NCI-H82 treated with DMSO at 0.1 percent for 48 hours (cell line): Measurements from ENCODE around the gene SPTBN1.
"Not testable (repeated sequence)": the region's sequence is repeated elsewhere in the genome, so short reads cannot be mapped to it uniquely, and the experiment has no call there.

Experiments
- DNase-seq: peaks from one replicate; lab custom pipeline; 2025; ENCODE audit not compliant: unreplicated experiment; lab: John Stamatoyannopoulos, UW

The SPTBN1 gene

DNA sequence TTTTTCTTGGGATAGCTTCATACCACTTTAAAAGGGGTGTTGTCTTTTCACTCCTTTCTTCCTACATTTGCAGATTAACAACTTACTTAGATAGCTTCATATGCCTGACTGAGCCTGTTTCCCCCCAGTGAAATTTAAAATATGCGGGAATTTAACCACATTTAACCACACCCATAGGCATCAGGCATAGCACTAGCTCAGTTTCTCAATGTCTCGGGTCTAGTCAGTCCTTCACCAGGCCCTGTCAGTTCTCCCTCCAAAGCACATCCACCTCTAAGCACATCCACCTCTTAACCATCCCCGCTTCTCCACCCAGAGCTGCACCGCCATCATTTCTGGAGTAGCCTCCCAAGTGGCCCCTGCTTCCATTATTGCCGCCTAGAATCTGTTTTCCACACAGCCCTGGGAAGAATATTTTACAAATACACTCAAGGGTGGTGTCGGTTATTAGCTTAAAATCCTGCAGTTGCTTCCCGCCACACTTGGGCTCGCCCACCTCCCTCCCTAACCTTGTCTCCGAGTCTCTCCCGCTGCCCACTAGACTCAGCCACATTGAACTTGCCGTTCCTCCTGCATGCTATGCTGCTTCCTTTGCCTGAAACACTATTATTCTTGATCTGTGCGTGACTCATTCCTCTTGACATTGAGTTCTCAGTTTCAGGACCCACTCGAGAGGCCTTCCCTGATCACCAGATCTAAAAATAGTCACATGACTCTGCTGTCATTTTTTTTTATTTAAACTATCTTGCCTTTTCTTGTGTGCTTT, 68.3 kb downstream of the SPTBN1 start:
- DNase-seq, result no peak

DNA sequence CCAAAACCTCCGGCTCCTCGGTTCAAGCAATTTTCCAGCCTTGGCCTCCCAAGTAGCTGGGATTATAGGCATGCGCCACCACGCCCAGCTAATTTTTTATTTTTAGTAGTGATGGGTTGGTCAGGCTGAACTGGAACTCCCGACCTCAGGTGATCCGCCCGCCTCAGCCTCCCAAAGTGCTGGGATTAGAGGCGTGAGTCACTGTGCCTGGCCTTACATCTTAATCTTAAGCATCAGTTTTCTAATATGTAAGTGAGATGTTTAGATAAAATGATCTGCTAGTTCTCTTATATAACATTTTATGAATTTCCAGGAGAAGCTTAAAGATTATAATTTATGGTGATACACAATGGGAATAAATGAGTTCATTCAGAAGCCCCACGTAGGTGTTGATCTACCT, 69.2 kb downstream of the SPTBN1 start:
- no peak for DNase-seq

- DNase-seq, result no peak
Observed at GRCh38 chr2:54526226-54526879, 70.2 kb downstream of the SPTBN1 start.

DNA sequence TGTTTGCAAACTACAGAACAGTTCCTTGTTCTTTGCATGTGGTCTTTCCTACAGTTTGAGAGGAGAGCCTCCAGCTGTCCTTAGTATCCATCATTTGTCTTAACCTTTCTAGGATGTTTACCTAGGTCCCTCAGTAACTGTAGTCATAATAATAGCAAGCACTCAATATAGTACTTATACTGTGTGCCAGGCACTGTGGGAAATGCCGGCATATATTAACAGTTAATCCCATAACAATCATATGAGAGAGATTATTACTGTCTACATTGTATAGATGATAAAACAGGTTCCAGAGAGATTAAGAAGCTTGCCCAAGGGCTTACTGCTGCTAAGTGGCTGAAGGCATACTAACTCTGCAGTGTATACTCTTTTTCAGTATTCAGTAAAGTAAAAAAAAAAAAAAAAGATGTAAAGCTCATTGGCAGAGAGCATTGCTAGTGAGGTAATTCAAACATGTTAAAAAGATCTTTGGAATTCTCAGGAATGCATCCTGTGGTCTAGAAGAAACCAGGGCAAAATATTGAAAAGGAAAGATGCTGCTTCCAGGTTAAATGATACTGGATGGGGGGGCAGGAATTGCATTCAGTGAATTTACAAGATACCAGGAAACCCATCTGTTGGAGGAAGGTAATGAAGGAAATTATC, 72.3 kb downstream of the SPTBN1 start:
- DNase-seq, result peak; percentile 10

DNA sequence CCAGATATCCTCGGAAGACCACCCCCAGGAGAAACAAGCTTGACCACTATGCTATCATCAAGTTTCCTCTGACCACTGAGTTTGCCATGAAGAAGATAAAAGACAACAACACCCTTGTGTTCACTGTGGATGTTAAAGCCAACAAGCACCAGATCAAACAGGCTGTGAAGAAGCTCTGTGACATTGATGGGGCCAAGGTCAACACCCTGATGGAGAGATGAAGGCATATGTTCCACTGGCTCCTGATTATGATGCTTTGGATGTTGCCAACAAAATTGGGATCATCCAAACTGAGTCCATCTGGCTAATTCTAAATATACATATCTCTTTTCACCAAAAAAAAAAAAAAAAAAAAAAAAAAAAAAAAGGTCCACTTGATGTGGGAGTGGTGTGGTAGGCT, 73.4 kb downstream of the SPTBN1 start:
- DNase-seq, result not testable (repeated sequence)

DNA sequence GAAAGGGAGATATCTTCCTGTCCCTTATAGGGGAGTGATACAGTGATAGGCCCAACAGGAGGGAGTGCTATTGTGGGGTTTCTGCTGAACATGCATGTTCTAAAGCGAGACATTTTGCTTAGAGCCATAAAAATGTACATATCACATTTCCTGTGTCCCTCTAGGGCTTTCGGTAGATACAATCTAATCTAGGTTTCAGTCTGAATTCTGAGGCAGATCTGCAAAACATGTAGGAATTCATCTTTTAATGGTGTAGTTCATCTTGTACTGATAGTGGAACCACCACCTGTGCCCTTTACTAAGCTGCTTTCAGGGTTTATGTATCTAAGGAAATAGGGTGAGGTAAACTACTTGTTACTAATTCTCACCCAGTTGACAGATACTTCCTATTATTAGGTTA, 73.8 kb downstream of the SPTBN1 start:
- no peak for DNase-seq

GRCh38 chr2:54531558-54531957, 75.4 kb downstream of the SPTBN1 start:
- DNase-seq, result no peak

GRCh38 chr2:54534221-54534620, 78.1 kb downstream of the SPTBN1 start:
- DNase-seq, result no peak

- no peak for DNase-seq
Observed at GRCh38 chr2:54534625-54535024, 78.5 kb downstream of the SPTBN1 start.

GRCh38 chr2:54535599-54536195, 79.6 kb downstream of the SPTBN1 start:
- no peak for DNase-seq

GRCh38 chr2:54536720-54537119, 80.6 kb downstream of the SPTBN1 start:
- no peak for DNase-seq

DNA sequence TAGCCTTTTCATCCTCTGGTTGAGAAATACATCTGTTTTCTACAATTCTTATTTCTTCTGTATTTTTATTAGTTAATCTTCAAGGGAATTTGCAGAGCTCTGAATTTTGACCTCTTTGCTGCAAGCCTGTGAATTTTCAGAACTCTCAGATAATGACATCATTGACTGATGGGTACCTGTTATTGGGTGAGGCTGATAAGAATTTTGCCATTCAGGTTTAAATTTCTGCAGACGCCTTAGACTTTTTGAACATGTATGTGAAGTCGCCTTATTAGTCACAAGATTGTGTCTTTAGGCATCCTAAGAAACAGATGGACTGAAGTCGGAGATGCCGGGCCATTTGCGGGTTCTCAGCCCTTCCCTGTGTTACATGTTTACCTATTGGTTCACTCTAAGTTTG, 82.4 kb downstream of the SPTBN1 start:
- DNase-seq, result no peak

DNA sequence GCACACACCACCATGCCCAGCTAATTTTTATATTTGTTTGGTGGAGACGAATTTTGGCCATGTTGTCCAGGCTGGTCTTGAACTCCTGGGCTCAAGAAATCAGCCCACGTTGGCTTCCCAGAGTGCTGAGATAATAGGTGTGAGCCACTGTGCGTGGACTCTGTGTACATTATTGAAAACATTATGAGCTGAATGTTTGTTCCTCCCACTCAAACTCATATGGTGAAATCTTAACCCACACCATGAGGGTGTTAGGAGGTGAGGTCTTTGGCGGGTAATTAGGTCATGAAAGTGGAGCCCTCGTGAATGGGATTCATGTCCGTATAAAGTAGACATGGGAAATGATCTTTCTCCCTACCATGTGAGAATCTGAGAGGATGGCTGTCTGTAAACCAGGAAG, 83.6 kb downstream of the SPTBN1 start:
- DNase-seq, result no peak

DNA sequence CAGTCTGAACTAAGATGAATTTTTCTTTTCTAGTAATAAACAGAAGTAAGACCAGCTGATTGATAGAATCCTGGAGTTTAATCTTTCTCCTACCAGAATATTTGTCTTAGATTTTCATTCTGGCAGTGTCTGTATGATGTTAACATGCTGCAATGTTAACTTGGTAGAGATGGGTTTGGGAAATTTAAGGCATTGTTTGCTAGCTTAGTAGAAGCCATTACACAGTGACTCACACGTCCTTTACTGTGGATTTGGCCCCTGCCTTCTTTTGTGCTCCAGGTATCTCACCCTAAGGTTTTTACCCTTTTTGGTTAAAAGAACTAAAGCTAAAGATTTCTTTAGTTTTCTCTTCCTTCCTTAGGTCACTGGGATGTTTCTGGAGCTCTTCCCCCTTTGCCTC, 84.1 kb downstream of the SPTBN1 start:
- DNase-seq, result no peak

DNA sequence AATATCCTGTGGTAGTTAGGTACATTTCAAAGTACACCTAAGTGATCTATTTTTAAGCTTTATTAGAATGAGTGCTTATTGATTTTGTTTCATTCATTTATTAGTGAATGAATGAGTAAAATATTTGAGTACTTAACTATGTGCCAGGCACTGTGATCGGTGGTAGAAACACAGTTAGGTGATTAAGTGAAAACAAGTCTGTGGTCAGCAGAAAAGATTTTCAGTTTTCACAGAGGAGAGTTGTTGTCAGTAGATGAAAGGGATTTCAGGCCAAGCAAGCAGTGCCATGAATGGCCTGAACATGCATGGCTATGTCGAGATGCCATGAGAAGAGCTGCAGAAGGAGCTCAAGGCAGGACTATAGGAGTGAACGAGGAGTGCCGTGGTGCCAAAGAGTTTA, 85.9 kb downstream of the SPTBN1 start:
- no peak for DNase-seq

- no peak for DNase-seq
Observed at GRCh38 chr2:54543733-54544396, 87.7 kb downstream of the SPTBN1 start.

GRCh38 chr2:54545702-54546450, 89.7 kb downstream of the SPTBN1 start:
- DNase-seq, result no peak

DNA sequence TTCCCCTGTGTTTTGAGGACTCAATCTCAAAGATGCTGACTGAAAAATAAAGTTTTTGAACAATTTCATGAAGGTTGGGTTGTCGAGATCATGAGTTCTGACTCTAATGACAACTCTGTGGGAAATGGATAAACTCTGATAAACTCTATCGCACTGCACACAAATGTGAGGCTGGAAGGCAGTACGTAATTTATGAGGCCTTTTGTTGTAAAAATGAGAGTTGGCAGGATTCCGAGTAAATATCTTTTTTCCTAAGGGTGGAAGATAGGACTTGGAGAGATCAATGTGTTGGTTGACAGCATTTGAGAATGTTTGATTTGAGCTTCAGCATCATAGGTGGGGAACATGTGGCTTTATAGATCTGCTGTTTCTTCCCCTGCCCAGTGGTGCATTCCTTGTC, 90.4 kb downstream of the SPTBN1 start:
- no peak for DNase-seq

DNA sequence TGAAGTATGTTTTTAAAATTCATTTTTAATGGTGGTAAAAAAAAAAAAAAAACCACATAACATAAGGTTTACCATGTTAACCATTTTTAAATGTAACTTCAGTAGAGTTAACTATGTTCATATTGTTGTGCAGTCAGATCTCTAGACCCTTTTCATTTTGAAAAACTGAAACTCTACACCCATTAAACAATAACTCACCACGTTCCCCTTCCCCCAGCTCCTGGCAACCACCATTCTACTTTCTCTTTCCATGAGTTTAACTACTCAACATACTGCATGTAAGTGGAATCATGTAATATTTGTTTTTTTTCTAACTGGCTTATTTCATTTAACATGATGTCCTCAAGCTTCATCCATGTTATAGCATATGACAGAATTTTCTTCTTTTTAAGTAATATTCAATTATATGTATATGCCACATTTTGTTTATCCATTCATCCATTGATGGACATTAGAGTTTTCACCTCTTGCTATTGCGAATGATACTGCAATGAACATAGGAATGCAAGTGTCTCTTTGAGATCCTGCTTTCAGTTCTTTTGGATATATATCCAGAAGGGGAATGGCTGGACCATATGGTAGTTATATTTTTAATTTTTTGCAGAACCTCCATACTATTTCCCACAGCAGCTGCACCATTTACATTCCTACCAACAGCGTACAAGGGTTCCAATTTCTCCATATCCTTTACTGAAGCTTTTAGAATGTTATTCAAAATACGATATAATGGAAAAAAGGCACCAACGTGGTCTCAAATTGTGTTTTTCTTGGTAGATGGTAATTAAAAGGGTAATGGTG, 91.0 kb downstream of the SPTBN1 start:
- DNase-seq, result no peak

DNA sequence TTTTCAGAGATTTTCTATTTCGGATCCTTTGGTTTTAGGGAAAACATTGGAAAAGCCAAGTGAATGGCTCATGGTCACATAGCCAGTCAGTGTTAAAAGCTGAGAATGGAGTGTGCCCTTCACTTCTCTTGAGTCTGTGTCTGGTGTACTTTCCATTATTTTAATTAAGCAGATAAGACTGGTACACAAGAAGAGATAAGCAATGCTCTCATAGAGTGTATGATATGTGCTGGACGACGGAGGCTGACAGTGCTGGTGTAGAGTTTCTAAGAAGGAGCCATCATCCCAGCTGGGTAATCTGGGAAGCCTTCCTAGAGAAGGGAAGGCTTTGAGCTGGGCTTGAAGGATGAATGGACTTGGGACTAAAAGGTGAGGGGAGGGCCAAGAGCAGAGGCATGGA, 93.3 kb downstream of the SPTBN1 start:
- DNase-seq, result no peak
